HG02870 (cell line): ENCODE results near the gene TBC1D14.
"Not testable (repeated sequence)": the region's sequence is repeated elsewhere in the genome, so short reads cannot be mapped to it uniquely, and the experiment has no call there.

Experiments used
- ATAC-seq: cut with Tn5 transposase; IDR thresholded peaks from one replicate; pipeline ENCODE4 v1.9.1; 2021; ENCODE audit warnings: mild to moderate bottlenecking, moderate library complexity; ENCODE audit not compliant: unreplicated experiment

The TBC1D14 gene

DNA sequence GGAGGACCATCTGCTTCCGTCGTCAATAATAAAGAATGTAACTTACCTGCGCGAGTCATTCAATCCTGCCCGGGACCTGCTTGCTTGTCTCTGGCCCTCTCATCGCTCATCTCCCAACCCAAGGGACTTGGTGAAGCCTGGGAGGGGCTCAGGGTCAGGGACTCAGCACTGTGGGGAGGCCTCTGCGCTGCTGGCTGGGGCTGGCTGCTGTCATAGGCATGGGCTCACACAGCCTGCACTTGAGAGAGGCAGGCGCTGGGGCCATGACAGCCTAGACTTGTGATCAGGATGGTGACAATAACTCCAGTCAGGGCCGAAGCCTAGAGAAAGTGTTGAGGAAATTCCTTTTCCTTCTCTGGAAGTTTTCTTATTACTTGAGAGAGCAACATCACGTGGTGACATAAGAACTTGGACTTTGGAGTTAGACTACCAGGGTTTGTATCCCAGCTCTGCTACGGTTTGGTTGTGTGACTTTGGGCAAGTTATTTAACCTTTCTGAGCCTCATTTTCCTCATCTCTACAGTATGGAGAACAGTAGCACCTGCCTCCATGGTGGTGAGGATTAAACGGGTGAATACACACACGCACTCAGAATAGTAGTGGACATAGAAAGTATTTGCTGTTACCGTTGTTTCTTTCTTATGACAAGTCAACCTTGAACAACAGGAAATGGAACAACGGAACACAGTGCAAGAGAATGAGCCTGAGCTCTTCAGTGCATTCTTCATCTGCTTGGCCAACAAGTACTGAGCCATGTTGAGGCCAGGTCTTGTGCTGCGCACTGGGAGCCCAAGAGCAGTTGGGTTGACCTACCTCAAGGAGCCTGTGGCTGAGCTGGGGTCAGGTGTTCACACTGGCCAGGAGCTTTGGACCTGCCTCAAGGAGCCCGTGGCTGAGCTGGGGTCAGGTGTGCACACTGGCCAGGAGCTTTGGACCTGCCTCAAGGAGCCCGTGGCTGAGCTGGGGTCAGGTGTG is 60.5 kb downstream of the TBC1D14 start:
- peak; percentile 69 for ATAC-seq

DNA sequence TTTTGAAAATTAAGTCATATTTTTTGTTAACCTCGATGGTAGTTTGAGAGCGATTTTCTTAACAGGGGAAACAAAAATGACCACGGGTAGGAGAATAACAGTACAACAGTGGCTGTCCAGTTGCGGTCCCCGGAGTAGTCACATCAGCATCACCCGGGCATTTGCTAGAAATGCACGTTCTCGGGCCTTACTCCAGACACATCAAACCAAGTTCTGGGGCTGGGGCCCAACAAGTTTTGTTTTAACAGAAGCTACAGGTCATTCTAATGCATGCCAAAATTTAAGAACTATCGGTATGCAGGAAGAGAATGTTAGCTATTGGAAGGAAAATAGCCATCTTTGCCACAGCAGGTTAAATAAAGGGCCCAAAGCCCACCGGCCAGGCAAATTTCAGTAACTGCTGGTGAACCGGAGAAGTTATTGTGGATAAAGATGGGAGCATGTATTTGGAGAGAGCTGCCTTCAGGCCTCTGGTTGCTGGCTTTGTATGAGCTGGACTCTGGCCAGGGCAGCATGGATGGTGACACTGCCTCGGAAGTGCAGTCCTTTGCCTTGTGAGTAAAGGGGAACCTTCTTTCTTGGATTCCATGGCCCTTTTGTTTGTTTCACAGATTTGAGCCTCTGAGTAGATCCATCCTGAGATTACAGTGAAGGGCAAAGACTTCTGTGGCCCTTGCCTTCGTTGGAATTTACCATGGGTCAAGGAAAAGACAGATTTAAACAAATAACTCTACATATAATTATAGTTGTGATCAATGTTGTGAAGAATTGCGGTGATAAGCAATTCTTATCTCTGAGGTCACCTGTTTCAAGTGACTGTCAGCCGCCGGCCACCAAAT is 62.1 kb downstream of the TBC1D14 start:
- no peak for ATAC-seq

DNA sequence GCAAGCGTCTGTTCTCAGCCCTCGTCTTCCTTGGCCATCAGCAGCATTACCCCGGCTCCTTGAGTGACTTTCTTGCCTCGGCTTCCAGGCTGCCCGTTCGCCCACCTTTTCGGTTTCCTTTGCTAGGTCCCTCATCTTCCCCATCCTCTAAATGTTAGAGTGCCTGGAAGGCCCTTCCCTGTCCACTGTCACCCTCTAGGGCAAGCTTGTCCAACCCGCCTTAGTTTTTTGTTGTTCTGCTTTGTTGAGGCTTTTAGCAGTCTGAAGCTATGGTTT is 62.7 kb downstream of the TBC1D14 start:
- ATAC-seq: no peak

DNA sequence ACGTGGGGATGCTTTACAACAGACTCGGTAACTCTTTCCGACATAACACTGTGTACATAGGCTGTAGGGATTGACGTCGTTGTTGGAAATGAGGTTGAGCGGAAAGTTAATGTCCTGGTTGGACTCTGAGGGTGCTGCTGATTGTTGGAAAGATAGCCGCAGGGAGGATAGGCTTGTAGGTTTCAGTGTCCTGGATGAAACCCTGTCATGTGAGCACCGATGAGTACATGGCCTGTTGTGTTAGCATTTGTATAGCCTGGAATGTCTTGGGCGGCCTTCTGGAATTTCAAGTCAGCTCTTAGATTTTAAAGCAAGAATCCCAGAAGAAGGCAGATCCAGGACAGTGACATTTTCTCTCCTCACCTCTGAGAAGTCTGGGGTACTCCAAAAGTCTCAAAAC is 63.3 kb downstream of the TBC1D14 start:
- no peak for ATAC-seq

DNA sequence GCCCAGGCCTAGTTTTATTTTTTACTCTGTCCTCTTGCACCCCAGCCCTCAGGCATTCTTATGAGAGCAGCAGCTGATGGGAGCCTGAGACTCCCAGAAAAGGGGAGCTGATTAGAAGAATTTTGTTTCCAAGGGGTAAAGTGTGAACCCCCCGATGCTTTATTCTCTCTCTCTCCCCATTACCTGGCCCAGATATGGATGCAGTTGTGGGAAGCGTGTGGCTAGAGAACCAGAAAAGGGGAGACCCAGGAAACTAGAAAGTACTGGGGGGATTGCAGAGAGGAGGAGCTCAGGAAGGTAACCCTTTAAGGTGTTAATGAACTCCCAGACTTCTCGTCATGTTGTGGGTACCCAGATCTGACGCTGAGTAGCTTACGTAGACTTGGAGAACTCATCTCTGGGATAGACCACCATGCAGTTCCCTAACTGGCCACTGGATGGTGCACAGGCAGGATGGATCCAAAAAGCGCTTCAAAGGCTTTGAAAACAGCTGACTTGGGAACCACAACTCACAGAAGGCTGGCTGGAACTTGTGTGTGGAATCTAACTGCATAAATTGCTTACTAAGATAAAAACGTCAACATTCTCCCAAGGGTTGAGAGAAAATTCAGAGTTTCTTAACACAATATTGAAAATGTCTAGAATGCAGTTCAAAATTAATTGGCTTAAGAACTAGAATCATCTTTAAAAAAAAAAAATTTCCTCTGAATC is 64.7 kb downstream of the TBC1D14 start:
- peak; percentile 67 for ATAC-seq

DNA sequence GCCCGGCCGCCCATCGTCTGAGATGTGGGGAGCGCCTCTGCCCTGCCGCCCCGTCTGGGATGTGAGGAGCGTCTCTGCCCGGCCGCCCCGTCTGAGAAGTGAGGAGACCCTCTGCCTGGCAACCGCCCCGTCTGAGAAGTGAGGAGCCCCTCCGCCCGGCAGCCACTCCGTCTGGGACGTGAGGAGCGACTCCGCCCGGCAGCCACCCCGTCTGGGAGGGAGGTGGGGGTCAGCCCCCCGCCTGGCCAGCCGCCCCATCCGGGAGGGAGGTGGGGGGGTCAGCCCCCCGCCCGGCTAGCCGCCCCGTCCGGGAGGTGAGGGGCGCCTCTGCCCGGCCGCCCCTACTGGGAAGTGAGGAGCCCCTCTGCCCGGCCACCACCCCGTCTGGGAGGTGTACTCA is 68.2 kb downstream of the TBC1D14 start:
- not testable (repeated sequence) for ATAC-seq

DNA sequence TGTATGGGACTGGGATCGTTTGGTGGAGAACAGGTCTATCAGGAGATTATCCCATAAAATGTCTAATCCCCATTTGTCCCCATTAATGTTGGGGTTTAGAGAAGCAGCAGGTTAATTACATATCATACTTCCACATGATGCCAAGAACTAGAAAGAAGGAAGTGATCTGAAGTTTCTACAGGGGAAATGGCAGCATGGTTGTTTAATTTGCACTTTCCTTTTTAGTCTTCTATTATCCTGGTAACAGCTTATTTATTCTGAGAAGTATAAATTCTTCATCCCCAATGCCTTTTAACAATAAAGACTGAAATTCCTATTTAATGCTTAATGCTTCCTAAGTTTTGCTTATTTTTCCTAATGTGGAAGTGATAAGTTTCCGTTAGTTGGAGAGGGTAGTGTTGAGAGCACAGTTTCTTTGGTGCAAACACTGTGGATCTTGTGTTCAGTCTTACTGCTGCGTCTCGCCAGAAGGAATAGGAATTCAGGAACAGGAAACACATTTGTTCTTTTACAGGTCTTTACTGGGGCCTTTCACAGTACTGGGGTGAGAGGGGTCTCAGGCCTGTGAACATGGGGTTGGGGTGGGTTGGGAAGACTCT is 74.0 kb downstream of the TBC1D14 start:
- ATAC-seq: no peak

DNA sequence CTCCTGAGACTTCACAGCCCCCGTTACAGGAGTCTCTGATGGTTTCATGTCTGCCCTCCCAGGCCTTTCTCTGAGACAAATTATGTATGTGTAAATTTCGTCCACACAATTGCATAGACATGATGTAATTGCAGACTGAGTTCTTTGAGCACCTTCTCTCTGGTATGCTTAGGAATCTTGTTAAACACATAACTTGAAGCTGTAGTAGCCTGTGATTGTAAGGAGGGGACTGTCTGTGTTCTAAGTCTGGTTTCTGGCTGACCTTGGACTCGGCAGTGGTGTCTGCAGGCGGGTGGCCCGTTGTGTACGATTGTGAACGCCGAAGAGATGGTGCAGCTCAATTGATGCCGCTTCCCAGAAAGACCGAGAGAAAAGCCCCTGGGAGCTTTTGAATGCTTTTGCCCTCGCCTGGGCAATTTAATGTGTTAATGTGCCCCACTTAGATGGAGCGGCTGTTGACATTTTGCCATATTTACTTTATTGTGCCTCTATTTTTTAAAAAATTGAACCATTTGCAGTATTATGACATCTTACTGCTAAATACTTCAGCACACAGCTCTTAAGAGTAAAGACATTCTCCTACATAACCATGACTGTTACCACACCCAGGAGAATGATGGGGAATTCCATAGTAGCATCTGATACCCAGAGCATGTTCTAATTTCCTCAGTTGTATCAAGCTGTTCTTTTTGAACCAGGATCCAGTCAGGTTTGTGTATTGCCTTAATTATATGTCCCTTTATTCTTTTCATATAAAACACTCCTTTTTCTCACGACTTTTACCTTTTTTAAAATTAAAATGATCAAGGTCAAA is 75.2 kb downstream of the TBC1D14 start:
- no peak for ATAC-seq

DNA sequence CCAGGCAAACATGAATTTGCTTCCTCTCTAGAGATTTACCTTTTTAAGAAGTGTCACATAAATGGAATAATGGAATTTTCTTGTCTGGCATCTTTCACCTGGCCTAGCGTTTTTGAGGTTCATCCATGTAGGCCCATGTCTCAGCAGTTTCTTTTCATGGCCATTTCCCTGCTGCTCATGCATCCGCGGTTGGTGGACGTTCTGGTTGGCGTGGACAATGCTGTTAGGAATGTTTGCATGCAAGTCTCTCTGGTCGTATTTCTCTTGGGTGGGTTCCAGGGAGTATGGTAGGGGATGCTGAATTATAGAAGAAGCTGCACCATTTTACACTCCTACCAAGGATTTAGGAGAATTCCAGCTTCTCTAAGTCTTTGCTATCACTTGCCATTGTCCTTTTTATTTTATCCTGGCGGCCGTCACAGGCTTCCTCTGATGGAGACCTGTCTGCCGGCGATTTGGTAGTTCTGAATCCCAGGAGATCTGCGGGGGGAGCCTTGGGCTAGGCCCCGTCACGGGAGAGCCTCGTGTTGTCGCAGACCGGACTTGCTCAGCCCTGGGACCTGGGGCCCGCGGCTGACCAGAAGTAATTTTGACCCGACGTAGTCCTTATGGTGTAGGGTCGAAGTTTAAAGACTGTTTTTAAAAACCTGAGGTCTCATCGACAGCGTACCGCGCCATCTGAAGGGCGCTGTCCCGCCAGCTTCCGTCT is 76.6 kb downstream of the TBC1D14 start:
- ATAC-seq: peak; percentile 11

DNA sequence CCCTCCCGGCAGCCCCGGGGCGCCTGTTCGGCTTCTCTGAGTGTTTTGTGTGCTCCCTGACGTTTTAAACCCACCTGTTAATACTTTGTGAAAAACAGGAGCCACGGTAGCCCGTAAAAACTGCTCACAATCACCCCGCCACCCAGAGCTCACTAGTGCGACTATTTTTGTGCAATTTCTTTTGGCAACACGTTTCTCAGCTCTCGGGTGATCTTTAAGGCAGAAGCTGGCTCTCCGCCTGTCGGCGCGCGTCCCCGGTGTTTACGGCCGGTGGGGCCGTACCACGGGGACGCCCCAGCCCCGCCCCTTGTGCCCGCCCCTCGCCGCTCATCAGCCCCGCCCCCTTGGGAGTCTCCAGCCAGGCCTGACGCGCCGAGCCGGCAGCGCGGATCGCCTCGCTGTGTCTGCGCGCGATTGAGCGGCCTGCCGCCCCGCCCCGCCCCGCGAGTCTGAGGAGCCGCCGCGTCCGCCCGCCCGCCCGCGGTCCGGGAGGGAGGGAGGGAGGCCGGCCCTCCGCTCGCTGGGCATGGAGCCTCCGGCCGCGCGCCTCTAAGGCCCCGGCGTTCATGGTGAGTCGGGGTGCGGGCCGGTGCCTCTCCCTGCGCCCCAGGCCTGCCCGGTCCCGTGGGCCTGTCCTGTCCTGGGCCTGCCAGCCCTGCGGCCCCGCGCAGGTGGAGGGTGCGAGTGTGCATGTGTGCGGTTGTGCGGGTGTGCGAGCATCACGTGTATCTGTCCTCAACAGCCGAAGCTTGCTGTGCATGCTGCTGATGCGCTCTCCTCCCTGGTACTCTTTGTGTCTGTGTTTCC is 77.4 kb downstream of the TBC1D14 start:
- ATAC-seq: peak; percentile 77

DNA sequence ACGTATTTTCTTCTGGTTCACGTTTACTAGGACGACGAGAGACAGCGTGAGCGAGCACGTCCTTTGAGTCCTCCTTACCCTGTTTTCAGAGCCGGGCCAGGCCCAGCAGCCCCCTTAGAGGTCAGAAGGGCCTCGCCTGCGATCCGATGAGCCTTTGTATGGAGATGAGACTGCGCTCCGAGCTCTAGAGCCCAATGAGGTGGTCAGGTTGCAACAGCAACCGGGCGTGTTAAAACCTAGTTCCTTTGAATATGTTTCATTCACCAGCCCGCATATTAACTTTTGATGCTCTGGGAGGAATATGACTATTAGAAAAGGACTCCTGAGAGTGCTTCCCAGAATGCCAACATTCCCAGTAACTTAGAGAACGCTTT is 77.9 kb downstream of the TBC1D14 start:
- no peak for ATAC-seq

DNA sequence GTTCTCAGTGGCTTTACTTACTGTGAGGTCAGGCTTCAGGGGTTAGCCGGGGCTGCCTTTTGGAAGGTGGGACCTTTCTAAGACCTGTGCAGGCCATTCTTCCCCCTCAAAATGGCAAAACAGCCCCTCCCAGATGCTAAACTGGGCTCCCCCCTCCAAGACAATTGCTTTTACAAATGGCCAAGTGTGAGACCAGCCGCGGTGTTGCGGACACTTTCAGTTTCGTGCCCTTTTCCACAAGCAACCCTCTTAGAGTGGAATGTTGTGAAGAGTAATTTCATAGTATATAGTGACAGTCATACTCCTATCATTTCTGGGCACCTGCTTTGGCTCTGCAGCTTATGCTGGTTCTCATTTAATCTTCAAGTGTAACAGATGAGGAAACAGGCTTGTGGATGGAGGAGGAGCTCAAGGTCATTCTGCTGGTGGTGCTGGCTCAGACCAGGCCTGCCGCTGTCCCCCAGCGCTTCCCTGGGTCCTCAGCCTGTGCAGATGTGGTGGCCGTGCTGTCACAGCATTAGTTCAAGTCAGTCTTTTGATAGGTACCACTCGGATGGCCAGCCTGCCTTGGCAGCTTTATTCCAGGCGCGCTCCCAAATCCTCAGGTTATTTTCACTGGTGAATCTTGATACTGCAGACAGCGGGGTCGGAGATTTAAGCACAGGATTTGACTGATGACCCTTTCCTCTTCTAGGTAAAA is 78.5 kb downstream of the TBC1D14 start:
- ATAC-seq: no peak

DNA sequence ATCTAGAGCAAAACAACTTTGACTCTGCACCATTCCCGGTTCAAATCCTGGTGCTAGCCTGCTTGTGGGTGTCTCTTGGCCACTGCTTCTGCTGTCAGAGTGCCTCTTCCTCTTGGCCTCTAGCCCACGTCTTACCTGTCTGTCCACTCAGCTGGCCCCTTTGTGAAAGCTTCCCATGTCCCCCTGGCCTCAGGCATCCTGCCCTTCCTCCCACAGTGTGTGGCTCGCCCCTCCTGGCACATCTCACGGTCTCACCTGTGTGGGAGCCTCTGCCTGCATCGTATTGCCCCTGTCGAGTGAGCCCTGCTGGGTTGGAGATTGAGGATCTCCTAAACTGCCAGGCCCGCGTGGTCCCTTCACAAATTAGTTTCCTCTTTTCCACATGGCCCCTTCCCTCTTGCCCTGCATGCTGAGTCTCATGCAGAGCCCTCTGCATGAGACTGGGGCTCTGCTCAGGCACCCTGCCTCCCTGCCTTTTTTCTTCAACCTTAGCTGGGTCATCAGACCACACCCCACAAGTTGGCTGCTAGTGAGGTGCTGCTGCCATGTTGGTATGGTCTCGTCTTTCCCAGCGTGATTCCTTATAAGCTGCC is 79.8 kb downstream of the TBC1D14 start:
- ATAC-seq: no peak

DNA sequence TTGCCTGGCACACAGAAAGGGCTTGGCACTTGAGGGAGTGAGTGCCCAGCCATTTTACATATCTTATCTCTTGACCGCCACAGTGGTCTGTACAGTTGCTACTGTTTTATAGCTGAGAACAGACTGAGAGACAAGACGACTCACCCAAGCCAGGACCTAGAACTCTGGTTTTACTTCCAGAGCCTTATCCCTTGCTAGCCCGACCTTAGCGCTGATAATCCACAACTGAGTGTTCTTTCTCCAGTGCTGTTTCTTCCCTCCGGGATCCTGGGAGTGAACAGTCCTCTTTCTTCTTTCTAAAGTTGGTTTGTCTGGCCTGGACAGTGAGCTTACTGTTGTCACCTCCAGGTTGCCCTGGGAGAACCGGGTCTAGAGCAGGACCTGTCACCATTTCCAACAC is 81.0 kb downstream of the TBC1D14 start:
- ATAC-seq: no peak

DNA sequence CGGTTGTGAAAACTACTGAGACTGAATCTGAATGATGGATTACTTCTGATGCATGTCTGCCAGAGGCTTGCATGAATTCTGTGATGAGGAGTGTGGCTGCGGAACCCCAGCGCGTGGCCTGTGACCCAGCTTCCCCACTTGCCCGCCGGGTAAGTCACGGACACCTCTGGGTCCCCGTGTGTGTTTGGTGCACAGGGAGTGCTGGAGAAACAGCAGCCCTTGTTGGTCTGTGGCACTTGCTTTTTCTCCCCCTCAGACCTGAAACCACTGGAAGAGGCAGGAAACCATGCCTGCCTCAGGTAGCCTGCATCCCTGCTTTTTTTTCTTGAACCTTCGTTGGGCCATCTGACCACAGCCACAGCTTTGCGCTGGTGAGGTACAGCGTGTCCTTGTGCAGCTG is 81.6 kb downstream of the TBC1D14 start:
- no peak for ATAC-seq

DNA sequence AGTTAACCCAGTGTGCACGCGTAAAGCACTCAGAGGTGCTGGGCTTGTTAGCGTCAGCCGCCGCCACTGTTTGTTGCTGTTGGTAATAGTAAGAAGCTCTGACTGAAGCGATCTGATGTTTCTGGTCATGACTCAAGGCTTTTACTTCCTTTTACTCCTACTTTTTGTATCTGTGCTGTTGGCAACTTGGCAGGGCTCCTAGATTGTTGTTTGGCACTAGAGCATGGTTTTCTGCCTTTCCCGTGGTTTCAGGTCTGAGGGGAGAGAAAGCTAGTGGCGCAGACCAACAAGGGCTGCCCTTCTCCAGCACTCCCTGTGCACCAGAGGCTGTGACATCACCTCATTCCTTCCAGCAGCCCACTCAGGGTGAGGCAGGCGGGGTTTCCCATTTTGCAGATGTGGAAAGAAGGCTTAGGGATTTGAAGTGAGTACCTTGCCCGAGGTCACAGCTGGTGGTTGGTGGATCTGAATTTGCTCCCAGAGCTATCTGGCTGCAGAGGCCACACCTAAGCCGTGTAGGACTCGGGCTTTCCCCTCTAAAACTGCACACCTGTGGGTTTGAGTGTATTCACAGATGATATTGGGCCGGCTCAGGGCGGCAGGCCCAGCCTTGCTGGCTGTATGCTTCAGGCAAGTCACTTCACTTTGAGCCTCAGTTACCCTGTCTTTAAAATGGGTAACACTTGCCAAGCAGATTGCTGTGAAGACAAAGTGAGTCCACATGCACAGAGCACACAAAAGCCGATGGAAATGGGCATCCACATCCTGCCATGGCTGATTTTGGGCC is 82.3 kb downstream of the TBC1D14 start:
- ATAC-seq: no peak
